NOMO-1 treated with dmso at 0.1 percent for 144 hours (cell line): ENCODE results near the gene SEC61B.
"Not testable (repeated sequence)": the region's sequence is repeated elsewhere in the genome, so short reads cannot be mapped to it uniquely, and the experiment has no call there.

Source experiments
- DNase-seq: peaks from one replicate; lab custom pipeline; 2025; ENCODE audit not compliant: unreplicated experiment; lab: John Stamatoyannopoulos, UW

The SEC61B gene

GRCh38 chr9:99235926-99236634, 14.0 kb downstream of the SEC61B start:
- DNase-seq, result no peak

DNA sequence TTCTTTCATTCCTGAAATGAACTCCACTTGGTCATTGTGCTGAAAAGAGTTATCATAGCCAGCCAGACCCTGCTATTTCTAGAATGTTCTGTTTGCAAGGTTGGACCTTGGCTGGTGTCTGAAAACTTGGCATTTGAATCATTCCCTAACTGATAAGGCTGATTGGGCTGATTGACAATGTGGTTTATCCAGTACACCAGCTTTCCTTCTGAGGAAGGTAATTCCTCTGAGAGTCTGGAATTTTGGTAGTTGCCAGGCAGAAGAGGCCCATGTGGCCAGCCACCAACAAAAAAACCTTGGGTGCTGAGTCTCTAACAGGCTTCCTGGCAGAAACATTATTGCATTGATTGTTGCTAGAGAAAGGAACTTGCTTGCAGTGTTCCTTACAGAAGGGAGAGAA, 15.3 kb downstream of the SEC61B start:
- DNase-seq, result no peak

DNA sequence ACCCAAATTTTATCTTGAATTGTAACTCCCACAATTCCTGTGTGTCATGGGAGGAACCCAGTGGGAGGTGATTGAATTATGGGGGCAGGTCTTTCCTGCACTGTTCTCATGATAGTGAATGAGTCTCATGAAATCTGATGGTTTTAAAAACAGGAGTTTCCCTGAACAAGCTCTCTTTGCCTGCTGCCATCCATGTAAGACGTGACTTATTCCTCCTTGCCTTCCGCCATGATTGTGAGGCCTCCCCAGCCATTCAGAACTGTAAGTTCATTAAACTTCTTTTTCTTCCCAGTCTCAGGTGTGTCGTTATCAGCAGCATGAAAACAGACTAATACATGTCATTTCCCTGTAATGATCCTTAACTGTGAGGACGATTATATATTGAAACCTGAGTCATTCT, 15.8 kb downstream of the SEC61B start:
- not testable (repeated sequence) for DNase-seq

GRCh38 chr9:99238331-99238730, 16.2 kb downstream of the SEC61B start:
- DNase-seq, result no peak

- DNase-seq, result no peak
These were observed 17.4 kb downstream of the SEC61B start for GRCh38 chr9:99239341-99240060.

GRCh38 chr9:99241106-99241505, 19.0 kb downstream of the SEC61B start:
- DNase-seq, result no peak

- peak; percentile 35 for DNase-seq
These were observed 22.5 kb downstream of the SEC61B start for GRCh38 chr9:99244344-99245260.

DNA sequence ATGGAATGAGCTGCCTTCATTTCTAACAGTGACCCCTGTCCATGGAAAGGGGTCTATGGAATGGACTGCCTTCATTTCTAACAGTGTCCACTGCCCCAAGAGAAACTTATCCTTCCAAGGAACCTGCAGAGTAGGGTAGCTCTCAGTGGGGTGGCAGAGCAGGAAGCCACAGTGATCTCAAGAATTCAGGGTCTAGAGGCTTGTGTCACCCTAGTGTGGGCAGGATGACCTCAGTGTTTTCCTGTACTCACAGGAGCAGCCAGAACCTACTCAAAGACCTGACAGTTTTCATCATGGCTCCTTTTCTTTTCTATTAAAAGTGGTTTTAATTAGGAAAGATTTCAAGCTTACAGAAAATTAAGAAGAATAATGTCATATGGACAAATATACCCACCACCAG, 27.5 kb downstream of the SEC61B start:
- DNase-seq, result no peak

DNA sequence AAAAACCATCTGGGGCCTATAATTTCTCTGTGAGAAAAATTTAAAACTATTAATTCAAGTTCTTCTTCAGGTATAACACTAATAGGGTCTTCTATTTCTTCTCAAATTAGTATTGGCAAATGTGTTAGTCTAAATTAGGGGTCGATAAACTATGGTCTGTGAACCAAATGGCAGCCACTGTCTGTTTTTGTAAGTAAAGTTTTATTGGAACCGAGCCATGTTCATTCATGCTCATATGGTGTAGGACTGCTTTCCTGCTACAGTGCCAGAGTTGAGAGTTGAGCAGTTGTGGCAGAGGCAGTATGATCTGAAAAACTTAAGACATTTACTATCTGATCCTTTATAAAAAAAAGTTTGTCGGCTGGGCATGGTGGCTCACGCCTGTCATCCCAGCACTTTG, 29.1 kb downstream of the SEC61B start:
- no peak for DNase-seq

DNA sequence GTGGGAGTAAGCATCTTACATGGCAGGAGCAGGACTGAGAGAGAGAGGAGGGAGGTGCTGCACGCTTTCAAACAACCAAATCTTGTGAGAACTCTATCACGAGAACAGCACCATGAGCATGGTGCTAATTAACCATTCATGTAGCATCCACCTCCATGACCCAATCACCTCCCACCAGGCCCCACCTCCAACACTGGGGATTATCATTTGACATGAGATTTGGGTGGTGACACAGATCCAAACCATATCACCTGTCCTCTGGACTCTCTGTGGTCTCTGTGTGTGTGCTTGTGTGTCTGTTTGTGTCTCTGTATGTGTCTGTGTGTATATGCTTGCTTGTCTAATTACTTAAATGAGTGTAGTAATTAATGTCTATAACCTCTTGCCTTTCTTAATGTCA, 31.1 kb downstream of the SEC61B start:
- no peak for DNase-seq

DNA sequence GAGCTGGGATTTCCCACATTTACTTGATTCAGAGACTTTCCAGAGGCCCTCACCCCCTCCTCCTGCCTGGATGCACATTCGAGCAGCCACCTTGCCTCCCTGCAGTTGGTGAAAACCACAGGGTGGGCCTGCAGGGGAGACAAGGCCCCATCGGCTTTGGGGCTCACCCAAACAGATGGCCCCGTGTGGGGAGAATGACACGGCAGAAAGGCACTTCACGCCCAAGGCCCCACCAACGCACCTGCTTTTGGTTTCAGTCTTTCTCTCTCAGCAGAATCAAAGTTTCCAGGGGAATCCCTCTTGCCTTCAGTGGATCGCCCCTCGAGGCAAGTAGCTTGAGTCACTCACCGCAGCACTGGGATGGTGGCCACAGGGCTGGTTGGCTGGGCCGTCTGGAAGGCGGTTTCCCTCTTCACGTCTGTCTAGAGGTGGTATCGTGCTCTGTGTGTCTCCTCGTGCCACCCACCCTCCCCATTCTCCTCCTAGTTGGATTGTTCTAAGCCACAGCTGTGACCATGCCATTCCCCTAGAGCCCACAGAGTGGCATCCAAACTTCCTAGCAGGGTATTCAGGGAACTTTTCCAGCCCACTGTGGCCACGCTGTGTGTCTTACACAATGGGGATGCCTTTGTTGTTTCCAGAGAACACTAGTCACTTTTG, 31.8 kb downstream of the SEC61B start:
- DNase-seq, result no peak

DNA sequence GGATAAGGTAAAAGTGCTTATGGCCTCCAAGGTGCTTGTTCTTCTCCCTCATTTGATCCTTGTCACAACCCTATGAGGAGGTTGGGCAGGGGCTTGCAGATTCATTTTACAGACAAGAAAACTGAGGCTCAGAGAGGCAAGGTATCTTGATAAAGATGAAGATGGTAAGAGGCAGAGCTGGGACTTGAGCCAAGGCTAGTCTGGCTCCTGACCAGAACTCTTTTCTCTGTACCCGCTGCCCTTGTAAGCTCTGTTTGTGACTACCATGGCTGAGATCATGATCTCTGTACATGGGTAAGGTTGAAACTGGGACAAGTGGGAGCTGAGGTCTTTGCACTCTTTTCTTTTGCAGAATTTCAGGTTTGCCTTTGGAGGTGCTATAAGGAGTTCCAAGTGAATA, 33.6 kb downstream of the SEC61B start:
- no peak for DNase-seq

DNA sequence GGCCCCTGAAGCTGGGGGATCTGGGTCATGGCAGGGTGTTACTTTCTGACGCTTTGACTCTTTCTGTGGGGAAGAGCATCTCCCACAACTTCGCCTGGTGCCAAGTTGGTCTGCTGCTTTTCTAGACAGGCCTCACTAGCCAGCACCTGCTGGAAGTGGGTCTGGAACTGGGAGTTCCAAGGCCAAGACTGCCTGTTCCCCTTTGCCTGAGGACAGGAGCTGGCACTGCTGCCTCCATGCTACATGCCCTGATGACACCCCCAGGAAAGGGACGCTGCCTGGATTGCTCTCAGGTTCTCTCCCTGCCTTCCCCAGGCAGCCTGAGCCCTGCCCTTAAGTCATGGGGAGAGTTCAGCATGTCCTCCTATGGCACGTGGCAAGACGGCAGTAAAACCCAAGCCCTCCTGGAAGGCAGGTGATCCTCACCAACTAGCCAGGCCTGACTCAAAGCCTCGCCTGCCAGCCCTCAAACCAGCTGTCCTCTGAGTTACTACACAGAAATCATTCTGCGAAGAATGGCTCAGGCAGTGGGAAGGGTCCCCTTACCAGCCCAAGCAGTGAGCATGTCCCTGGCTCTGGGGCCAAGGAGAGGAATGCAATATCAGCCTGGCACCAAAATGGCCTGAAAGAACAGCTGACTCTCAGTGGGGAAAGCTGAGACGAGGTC, 35.8 kb downstream of the SEC61B start:
- DNase-seq, result no peak

GRCh38 chr9:99259231-99259918, 37.3 kb downstream of the SEC61B start:
- no peak for DNase-seq

DNA sequence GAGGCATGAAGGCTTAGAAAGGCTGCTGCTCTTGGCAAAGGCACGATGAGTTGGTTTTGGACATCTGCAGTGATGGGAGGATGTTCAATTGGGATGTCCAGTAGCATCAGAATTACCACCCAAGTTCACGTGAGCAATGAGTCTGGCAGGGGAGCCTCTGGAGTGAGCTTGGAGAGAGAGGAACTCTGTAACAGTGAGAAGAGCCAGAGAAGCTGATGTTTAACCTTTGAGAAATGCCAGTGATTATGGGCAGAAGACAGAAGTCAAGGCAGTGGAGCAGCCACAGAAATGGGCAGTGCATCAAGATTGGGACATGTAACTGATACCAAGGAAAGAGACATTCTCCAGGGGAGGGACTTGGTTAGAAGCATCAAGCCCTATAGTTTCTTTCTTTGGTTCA, 39.8 kb downstream of the SEC61B start:
- no peak for DNase-seq

DNA sequence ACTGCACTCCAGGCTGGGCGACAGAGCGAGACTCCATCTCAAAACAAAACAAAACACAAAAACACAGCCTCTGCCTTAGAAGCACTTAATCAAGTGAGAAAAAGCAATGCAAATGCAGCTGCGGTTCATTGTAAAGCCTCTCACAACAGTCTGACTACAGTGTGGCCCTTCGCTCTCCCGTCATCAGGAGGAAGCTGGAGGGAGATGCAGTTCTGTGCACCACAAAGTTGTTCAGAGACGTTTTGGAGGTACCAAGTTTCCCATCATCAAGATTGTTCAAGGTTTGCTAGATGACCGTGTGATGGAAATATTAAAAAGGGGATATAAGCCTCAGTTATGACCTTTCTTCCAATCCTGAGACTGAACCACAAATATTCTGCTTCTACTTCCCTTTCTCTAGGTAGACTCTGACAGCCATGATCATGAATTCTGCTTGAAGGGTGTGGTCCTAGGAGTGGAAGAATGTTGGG, 40.9 kb downstream of the SEC61B start:
- DNase-seq, result no peak

DNA sequence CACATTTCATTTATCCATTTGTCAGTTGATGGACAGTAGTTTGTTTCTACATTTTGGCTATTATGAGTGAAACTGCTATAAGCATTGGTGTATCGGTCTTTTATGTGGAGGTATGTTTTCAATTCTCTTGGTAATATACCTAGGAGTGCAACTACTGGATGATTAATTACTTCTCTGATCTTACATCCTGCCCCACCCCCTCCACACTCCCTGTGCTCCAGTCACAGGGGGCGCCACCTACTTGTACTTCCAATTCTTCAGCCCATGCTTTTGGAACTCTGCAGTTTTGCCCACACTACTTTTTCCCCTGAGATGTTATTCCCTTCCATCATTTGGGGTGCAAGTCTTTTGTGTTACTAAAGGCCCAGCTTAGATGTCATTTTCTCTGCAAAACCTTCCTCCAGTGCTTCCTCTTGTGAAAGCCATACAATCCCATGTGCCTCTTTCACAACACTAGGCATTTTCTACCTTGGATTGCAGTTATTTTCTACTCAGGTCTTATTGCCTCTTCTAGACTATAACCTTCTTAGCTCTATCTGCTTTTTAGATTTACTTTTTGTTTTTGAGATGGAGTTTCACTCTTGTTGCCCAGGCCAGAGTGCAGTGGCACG, 42.1 kb downstream of the SEC61B start:
- DNase-seq, result no peak

DNA sequence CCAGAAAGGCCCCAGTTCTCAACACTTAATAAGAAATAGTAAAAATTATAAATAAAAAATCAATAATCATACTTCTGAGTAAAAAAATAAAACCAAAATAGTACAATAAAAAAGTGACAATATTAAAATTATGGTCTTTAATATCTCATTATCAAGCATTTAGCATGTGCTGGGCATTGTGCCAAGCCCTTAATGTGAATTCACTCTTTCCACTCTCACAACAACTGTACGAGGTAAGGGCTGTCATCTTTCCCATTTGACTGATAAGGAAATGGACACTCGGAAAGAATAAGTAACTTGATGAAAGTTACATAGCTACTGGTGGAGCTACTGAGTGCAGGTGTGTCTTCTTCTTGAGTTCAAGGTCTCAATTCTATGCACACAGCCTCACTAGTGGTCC, 43.6 kb downstream of the SEC61B start:
- DNase-seq, result no peak

- no peak for DNase-seq
These were observed 44.4 kb downstream of the SEC61B start for GRCh38 chr9:99266255-99267023.
